RWPE1 (cell line): ENCODE data around the gene CAMK2N1.

ENCODE experiments used
- CTCF ChIA-PET: fragments of 350-600 bp; sonication (Branson Sonifier 250); formaldehyde crosslinking; extraction: SDS; loops from one replicate; lab custom pipeline; 2021; lab: Yijun Ruan, JAX
- POLR2A ChIA-PET: fragments of 400-600 bp; formaldehyde crosslinking; extraction: SDS; loops from one replicate; lab custom pipeline; 2020; ENCODE audit warnings: antibody characterized with exemption; ENCODE audit not compliant: low non-redundant PET; lab: Yijun Ruan, JAX
- DNase-seq: peaks from one replicate; pipeline ENCODE4 v3.0.0; 2012; ENCODE audit warnings: low spot score
- H3K27ac ChIP-seq: fragments of 450-650 bp; 2 replicates; pipeline ENCODE4 v1.5.1; 2017
- CTCF ChIP-seq: fragments of 450-650 bp; conservative IDR thresholded peaks from 2 replicates; pipeline ENCODE4 v1.5.1; 2017; ENCODE audit warnings: low read depth, mild to moderate bottlenecking

Gene CAMK2N1

GRCh38 chr1:20473894-20474293 lies 12.1 kb downstream of the CAMK2N1 start:
- H3K27ac ChIP-seq = no peak overlapping the region
- CTCF ChIA-PET = interaction anchor here (0.5 kb wide), 1 partner anchor 25 kb away, joined by 3 read pairs; no protein-coding TSS in a partner anchor
- no peak for DNase-seq
- POLR2A ChIA-PET = interaction anchor here (0.6 kb wide), 1 partner anchor 331 kb away, joined by 4 read pairs; no protein-coding TSS in a partner anchor
- TF ChIP-seq CTCF = no peak

- TF ChIP-seq CTCF = no peak
- H3K27ac ChIP-seq = no peak overlapping the region
- ChIA-PET POLR2A (interaction anchor here (0.6 kb wide), 2 partner anchors 12 to 330 kb away, joined by 4 read pairs; no protein-coding TSS in a partner anchor), CTCF (interaction anchor here (0.6 kb wide), 1 partner anchor 21 kb away, joined by 4 read pairs; no protein-coding TSS in a partner anchor)
- no peak for DNase-seq
Measured at GRCh38 chr1:20472860-20473711, 12.9 kb downstream of the CAMK2N1 start.

- H3K27ac ChIP-seq = no peak overlapping the region
- ChIA-PET CTCF (interaction anchor here (0.7 kb wide), 1 partner anchor 293 kb away, joined by 3 read pairs; no protein-coding TSS in a partner anchor), POLR2A (interaction anchor here (0.6 kb wide), 1 partner anchor 12 kb away, joined by 4 read pairs; no protein-coding TSS in a partner anchor)
- no peak for TF ChIP-seq CTCF
- DNase-seq = no peak
Measured at GRCh38 chr1:20472121-20472520, 13.9 kb downstream of the CAMK2N1 start.

- TF ChIP-seq CTCF = no peak
- ChIA-PET POLR2A (no interaction called here), CTCF (interaction anchor here (0.6 kb wide), 1 partner anchor 286 kb away, joined by 4 read pairs; no protein-coding TSS in a partner anchor)
- no peak overlapping the region for H3K27ac ChIP-seq
- no peak for DNase-seq
Measured at GRCh38 chr1:20470194-20470593, 15.8 kb downstream of the CAMK2N1 start.

- no peak for DNase-seq
- ChIA-PET CTCF (no interaction called here), POLR2A (no interaction called here)
- H3K27ac ChIP-seq = no peak overlapping the region
- TF ChIP-seq CTCF = no peak
Measured at GRCh38 chr1:20469406-20470076, 16.5 kb downstream of the CAMK2N1 start.

- ChIA-PET POLR2A (no interaction called here), CTCF (no interaction called here)
Measured at GRCh38 chr1:20466273-20466672, 19.7 kb downstream of the CAMK2N1 start.

More at GRCh38 chr1:20466273-20466672, 19.7 kb downstream of the CAMK2N1 start:
- TF ChIP-seq CTCF = no peak
- no peak overlapping the region for H3K27ac ChIP-seq
- no peak for DNase-seq
